Measurements from ENCODE around the gene SYNDIG1L.

GRCh38 chr14:74360163-74360562, 65.8 kb downstream of the SYNDIG1L start:
- no peak for TF ChIP-seq POLR2AphosphoS5 (IDR thresholded peaks at IDR 0.05)
- TF ChIP-seq, protein P1, sequence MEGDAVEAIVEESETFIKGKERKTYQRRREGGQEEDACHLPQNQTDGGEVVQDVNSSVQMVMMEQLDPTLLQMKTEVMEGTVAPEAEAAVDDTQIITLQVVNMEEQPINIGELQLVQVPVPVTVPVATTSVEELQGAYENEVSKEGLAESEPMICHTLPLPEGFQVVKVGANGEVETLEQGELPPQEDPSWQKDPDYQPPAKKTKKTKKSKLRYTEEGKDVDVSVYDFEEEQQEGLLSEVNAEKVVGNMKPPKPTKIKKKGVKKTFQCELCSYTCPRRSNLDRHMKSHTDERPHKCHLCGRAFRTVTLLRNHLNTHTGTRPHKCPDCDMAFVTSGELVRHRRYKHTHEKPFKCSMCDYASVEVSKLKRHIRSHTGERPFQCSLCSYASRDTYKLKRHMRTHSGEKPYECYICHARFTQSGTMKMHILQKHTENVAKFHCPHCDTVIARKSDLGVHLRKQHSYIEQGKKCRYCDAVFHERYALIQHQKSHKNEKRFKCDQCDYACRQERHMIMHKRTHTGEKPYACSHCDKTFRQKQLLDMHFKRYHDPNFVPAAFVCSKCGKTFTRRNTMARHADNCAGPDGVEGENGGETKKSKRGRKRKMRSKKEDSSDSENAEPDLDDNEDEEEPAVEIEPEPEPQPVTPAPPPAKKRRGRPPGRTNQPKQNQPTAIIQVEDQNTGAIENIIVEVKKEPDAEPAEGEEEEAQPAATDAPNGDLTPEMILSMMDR (IDR thresholded peaks at IDR 0.05), result no peak
- TF ChIP-seq POLR2A (IDR thresholded peaks at IDR 0.05), result no peak

All from stomach (tissue), 4 donors.